AG04449 (cell line): ENCODE results near the gene VIPR1.

Experiments used
- CTCF ChIA-PET: fragments of 350-600 bp; formaldehyde crosslinking; extraction: SDS; loops from one replicate; lab custom pipeline; 2021; ENCODE audit warnings: antibody characterized with exemption; lab: Yijun Ruan, JAX
- POLR2A ChIA-PET: fragments of 400-600, 350-600 bp; formaldehyde crosslinking; extraction: SDS; loops from one replicate; lab custom pipeline; 2020; ENCODE audit warnings: antibody characterized with exemption, inconsistent platforms; lab: Yijun Ruan, JAX
- DNase-seq: peaks from one replicate; pipeline ENCODE4 v3.0.0-alpha.2; 2010; ENCODE audit warnings: low read depth, low spot score
- H3K4me3 ChIP-seq: 2 replicates; pipeline ENCODE4 v1.5.1; 2011; ENCODE audit warnings: low read depth, mild to moderate bottlenecking, control low read depth, low read length
- CTCF ChIP-seq: IDR thresholded peaks from one replicate; pipeline ENCODE4 v1.5.1; 2011; ENCODE audit warnings: mild to moderate bottlenecking, moderate library complexity, low read length, control low read depth, inconsistent platforms; ENCODE audit not compliant: insufficient read depth; ENCODE audit errors: missing control alignments

Gene VIPR1

GRCh38 chr3:42503251-42503924 lies 945 bp downstream of the VIPR1 start:
- POLR2A ChIA-PET, result no interaction called here
- CTCF ChIA-PET, result interaction anchor here (2.2 kb wide), 1 partner anchor 42 kb away, joined by 8 read pairs; no protein-coding TSS in a partner anchor
- no peak overlapping the region for H3K4me3 ChIP-seq
- DNase-seq, result no peak
- TF ChIP-seq CTCF, result no peak

- CTCF ChIA-PET, result interaction anchor here (2.2 kb wide), 1 partner anchor 42 kb away, joined by 8 read pairs; no protein-coding TSS in a partner anchor
- no peak for TF ChIP-seq CTCF
These were observed 1.5 kb downstream of the VIPR1 start for GRCh38 chr3:42503957-42504333.

GRCh38 chr3:42504334-42505127 lies 2.1 kb downstream of the VIPR1 start:
- H3K4me3 ChIP-seq, result no peak overlapping the region
- CTCF ChIA-PET, result interaction anchor here (0.6 to 2.2 kb wide), 3 partner anchors 41 to 346 kb away, joined by 3 to 8 read pairs (median 3); no protein-coding TSS in a partner anchor

More at GRCh38 chr3:42503957-42504333, 1.5 kb downstream of the VIPR1 start:
- POLR2A ChIA-PET, result no interaction called here
- no peak for DNase-seq
- H3K4me3 ChIP-seq, result no peak overlapping the region

GRCh38 chr3:42505128-42505848 lies 2.8 kb downstream of the VIPR1 start:
- no peak for DNase-seq
- no peak for TF ChIP-seq CTCF
- CTCF ChIA-PET, result interaction anchor here (0.6 to 2.2 kb wide), 3 partner anchors 40 to 345 kb away, joined by 3 to 8 read pairs (median 3); no protein-coding TSS in a partner anchor
- H3K4me3 ChIP-seq, result no peak overlapping the region
- POLR2A ChIA-PET, result no interaction called here

More at GRCh38 chr3:42504334-42505127, 2.1 kb downstream of the VIPR1 start:
- POLR2A ChIA-PET, result no interaction called here
- no peak for TF ChIP-seq CTCF
- DNase-seq, result no peak

- no peak for TF ChIP-seq CTCF
- POLR2A ChIA-PET, result no interaction called here
- no peak for DNase-seq
- H3K4me3 ChIP-seq, result no peak overlapping the region
- CTCF ChIA-PET, result interaction anchor here (2.2 kb wide), 1 partner anchor 40 kb away, joined by 8 read pairs; no protein-coding TSS in a partner anchor
These were observed 3.5 kb downstream of the VIPR1 start for GRCh38 chr3:42505849-42506410.
